Measurements from ENCODE around the gene PPP2R5C. TPM values are rescaled to one million over a fixed set of nuclear protein-coding genes. Genes with fewer than 3 reads are reported as not detected.
"Not testable (repeated sequence)": the region's sequence is repeated elsewhere in the genome, so short reads cannot be mapped to it uniquely, and the experiment has no call there.

The PPP2R5C gene
- total and polyA plus RNA-seq, 2 donors from 2014 or later, result 65.6 to 129 TPM

- no peak overlapping the region for H3K9ac ChIP-seq (ENCODE audit: low read length in 3 of 3)
- intact Hi-C loops (cut with DNase I), result no loop called here
- no peaks in the 10 kb centered on the region for H3K27me3 ChIP-seq (ENCODE audit: control insufficient read depth, insufficient read depth, low read length)
- H3K4me3 ChIP-seq (ENCODE audit: low read length in 3 of 3), result no peak overlapping the region
- no peak for FAIRE-seq
- no peaks in the 10 kb centered on the region for H3K4me1 ChIP-seq (ENCODE audit: control insufficient read depth in 2 of 3, insufficient read depth in 2 of 3, low read depth in 1 of 3, low read length in 3 of 3)
- no peak for DNase-seq
- no peaks in the 10 kb centered on the region for H3K36me3 ChIP-seq (ENCODE audit: control insufficient read depth in 2 of 3, insufficient read depth in 3 of 3, low read length in 3 of 3)
- TF ChIP-seq CTCF (IDR thresholded peaks at IDR 0.05; ENCODE audit: borderline replicate concordance, extremely low read depth, insufficient read depth), result no peak
- H3K9me3 ChIP-seq (ENCODE audit: control insufficient read depth in 2 of 3, insufficient read depth in 1 of 3, low read length in 3 of 3), result peaks cover 0 to 4% (median 0%) of the 10 kb centered on the region in 3 donors
- H3K27ac ChIP-seq (ENCODE audit: low read depth in 2 of 2, low read length in 2 of 2), result no peak overlapping the region
These were observed 17.8 kb upstream of the PPP2R5C start for GRCh38 chr14:101743701-101744100.

GRCh38 chr14:101744382-101744781 lies 17.1 kb upstream of the PPP2R5C start:
- H3K4me1 ChIP-seq (ENCODE audit: control insufficient read depth in 2 of 3, insufficient read depth in 2 of 3, low read depth in 1 of 3, low read length in 3 of 3); H3K9ac ChIP-seq (ENCODE audit: low read length in 3 of 3); H3K27ac ChIP-seq (ENCODE audit: low read depth in 2 of 2, low read length in 2 of 2); H3K36me3 ChIP-seq (ENCODE audit: control insufficient read depth in 2 of 3, insufficient read depth in 3 of 3, low read length in 3 of 3); H3K4me3 ChIP-seq (ENCODE audit: low read length in 3 of 3); intact Hi-C loops (cut with DNase I); FAIRE-seq; DNase-seq; H3K27me3 ChIP-seq (ENCODE audit: control insufficient read depth, insufficient read depth, low read length); H3K9me3 ChIP-seq (ENCODE audit: control insufficient read depth in 2 of 3, insufficient read depth in 1 of 3, low read length in 3 of 3): not testable (repeated sequence)

GRCh38 chr14:101749756-101750155 lies 11.8 kb upstream of the PPP2R5C start:
- DNase-seq; H3K4me1 ChIP-seq (ENCODE audit: control insufficient read depth in 2 of 3, insufficient read depth in 2 of 3, low read depth in 1 of 3, low read length in 3 of 3); H3K9ac ChIP-seq (ENCODE audit: low read length in 3 of 3); H3K36me3 ChIP-seq (ENCODE audit: control insufficient read depth in 2 of 3, insufficient read depth in 3 of 3, low read length in 3 of 3); H3K27ac ChIP-seq (ENCODE audit: low read depth in 2 of 2, low read length in 2 of 2); H3K27me3 ChIP-seq (ENCODE audit: control insufficient read depth, insufficient read depth, low read length); FAIRE-seq; H3K9me3 ChIP-seq (ENCODE audit: control insufficient read depth in 2 of 3, insufficient read depth in 1 of 3, low read length in 3 of 3); H3K4me3 ChIP-seq (ENCODE audit: low read length in 3 of 3); intact Hi-C loops (cut with DNase I): not testable (repeated sequence)

- TF ChIP-seq CTCF (IDR thresholded peaks at IDR 0.05; ENCODE audit: borderline replicate concordance, extremely low read depth, insufficient read depth), result no peak
- intact Hi-C loops (cut with DNase I), result no loop called here
- Histone ChIP-seq H3K4me3 (ENCODE audit: low read length in 3 of 3) (no peak overlapping the region), H3K9me3 (ENCODE audit: control insufficient read depth in 2 of 3, insufficient read depth in 1 of 3, low read length in 3 of 3) (no peaks in the 10 kb centered on the region), H3K4me1 (ENCODE audit: control insufficient read depth in 2 of 3, insufficient read depth in 2 of 3, low read depth in 1 of 3, low read length in 3 of 3) (peaks cover 0 to 2% (median 0%) of the 10 kb centered on the region in 3 donors), H3K27me3 (ENCODE audit: control insufficient read depth, insufficient read depth, low read length) (peaks cover 3% of the 10 kb centered on the region), H3K9ac (ENCODE audit: low read length in 3 of 3) (no peak overlapping the region), H3K36me3 (ENCODE audit: control insufficient read depth in 2 of 3, insufficient read depth in 3 of 3, low read length in 3 of 3) (no peaks in the 10 kb centered on the region), H3K27ac (ENCODE audit: low read depth in 2 of 2, low read length in 2 of 2) (no peak overlapping the region)
- FAIRE-seq (no peak), DNase-seq (no peak)
These were observed 6.6 kb upstream of the PPP2R5C start for GRCh38 chr14:101754893-101755292.

Measured in kidney (tissue), 14 donors.